ENCODE measurements around the gene ABCC4.

- TF ChIP-seq, protein P1, sequence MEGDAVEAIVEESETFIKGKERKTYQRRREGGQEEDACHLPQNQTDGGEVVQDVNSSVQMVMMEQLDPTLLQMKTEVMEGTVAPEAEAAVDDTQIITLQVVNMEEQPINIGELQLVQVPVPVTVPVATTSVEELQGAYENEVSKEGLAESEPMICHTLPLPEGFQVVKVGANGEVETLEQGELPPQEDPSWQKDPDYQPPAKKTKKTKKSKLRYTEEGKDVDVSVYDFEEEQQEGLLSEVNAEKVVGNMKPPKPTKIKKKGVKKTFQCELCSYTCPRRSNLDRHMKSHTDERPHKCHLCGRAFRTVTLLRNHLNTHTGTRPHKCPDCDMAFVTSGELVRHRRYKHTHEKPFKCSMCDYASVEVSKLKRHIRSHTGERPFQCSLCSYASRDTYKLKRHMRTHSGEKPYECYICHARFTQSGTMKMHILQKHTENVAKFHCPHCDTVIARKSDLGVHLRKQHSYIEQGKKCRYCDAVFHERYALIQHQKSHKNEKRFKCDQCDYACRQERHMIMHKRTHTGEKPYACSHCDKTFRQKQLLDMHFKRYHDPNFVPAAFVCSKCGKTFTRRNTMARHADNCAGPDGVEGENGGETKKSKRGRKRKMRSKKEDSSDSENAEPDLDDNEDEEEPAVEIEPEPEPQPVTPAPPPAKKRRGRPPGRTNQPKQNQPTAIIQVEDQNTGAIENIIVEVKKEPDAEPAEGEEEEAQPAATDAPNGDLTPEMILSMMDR (conservative IDR thresholded peaks at IDR 0.05): no peak
- TF ChIP-seq ZFX (IDR thresholded peaks at IDR 0.05): no peak
Measured at GRCh38 chr13:95197548-95197947, 103.7 kb downstream of the ABCC4 start.
